Right renal pelvis (tissue), 4 donors: Measurements from ENCODE around the gene SLC23A3. TPM values are rescaled to one million over a fixed set of nuclear protein-coding genes. Genes with fewer than 3 reads are reported as not detected.

ENCODE experiments used
- DNase-seq, 4 donors: peaks; one replicate each; pipeline ENCODE4 v3.0.0-alpha.2; 2013; ENCODE audit warnings: low read depth in 4 of 4, low spot score in 3 of 4, missing footprints in 1 of 4
- polyA plus RNA-seq, 4 donors: library from polyadenylated mRNA; unstranded; fragments of 120-200 nt; gene quantifications; one replicate each; pipeline ENCODE4 v1.2.1, GENCODE V29; 2013; ENCODE audit not compliant: insufficient read length in 4 of 4

Gene SLC23A3
- polyA plus RNA-seq, 4 donors = 14.8 to 23.3 (median 18.8) TPM

- DNase-seq = peak; percentile 59 to 75 (median 67)
Observed at GRCh38 chr2:219176818-219177551, 7.2 kb upstream of the SLC23A3 start, which contains the start of gene CNPPD1. TSS of gene CNPPD1 (minus strand) at chr2:219176925. CDS start at chr2:219176828, 97 bp downstream.

- peak in 3 of 4 donors; percentile 10 to 33 (median 12) for DNase-seq
Observed at GRCh38 chr2:219175928-219176817, 6.3 kb upstream of the SLC23A3 start.

GRCh38 chr2:219175486-219175885 is 5.7 kb upstream of the SLC23A3 start:
- DNase-seq = no peak

GRCh38 chr2:219174801-219175200 is 5.0 kb upstream of the SLC23A3 start:
- DNase-seq = no peak

- DNase-seq = no peak
Observed at GRCh38 chr2:219174146-219174545, 4.3 kb upstream of the SLC23A3 start.

- no peak for DNase-seq
Observed at GRCh38 chr2:219173176-219173575, 3.3 kb upstream of the SLC23A3 start.

- no peak for DNase-seq
Observed at GRCh38 chr2:219172231-219173154, 2.7 kb upstream of the SLC23A3 start.

GRCh38 chr2:219171231-219171651 is 1.4 kb upstream of the SLC23A3 start:
- peak in 3 of 4 donors; percentile 10 to 27 (median 24) for DNase-seq

GRCh38 chr2:219168932-219169331 is 897 bp downstream of the SLC23A3 start:
- no peak for DNase-seq

GRCh38 chr2:219168526-219168925 is 1.3 kb downstream of the SLC23A3 start:
- DNase-seq = no peak

GRCh38 chr2:219167997-219168396 is 1.8 kb downstream of the SLC23A3 start:
- no peak for DNase-seq

GRCh38 chr2:219165058-219165911 is 4.5 kb downstream of the SLC23A3 start:
- DNase-seq = no peak

GRCh38 chr2:219163156-219163555 is 6.7 kb downstream of the SLC23A3 start:
- no peak for DNase-seq

- DNase-seq = no peak
Observed at GRCh38 chr2:219161097-219161496, 8.7 kb downstream of the SLC23A3 start.

- peak; percentile 80 to 94 (median 85) for DNase-seq
Observed at GRCh38 chr2:219160186-219161017, 9.4 kb downstream of the SLC23A3 start, which contains the start of gene NHEJ1. TSS of gene NHEJ1 (minus strand) at chr2:219160815. CDS start at chr2:219158362, 2,453 bp downstream.

GRCh38 chr2:219159771-219160185 is 10.1 kb downstream of the SLC23A3 start:
- DNase-seq = no peak

- DNase-seq = no peak
Observed at GRCh38 chr2:219158586-219158985, 11.2 kb downstream of the SLC23A3 start.

GRCh38 chr2:219158025-219158424 is 11.8 kb downstream of the SLC23A3 start:
- no peak for DNase-seq
